ENCODE results near the gene CTIF.

The CTIF gene

GRCh38 chr18:48904091-48904490 lies 365.3 kb downstream of the CTIF start:
- DNase-seq (ENCODE audit: low spot score): no peak

DNA sequence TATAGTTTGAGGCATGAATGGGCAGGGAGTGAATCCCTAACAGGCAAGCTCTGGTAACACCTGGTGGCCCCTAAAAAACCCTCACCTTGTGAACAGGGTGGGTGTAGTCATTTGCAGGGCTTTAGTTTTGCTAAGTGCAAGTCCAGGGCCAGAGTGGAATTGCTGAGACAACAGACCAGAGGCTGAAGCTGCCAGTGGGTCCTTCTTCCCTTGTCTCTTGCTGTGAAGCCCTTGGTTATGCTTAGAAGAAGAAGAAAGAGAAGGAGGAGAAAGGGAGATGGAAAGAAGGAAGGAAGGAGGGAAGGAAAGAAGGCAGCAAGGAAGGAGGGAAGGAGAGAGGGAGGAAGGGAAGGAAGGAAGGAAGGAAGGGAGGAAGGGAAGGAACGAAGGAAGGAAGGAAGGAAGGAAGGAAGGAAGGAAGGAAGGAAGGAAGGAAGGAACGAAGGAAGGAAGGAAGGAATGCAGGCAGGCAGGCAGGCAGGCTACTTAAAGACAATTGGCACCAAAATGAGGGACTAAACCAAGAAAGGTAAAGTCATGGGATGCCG lies 366.1 kb downstream of the CTIF start:
- no peak for DNase-seq (ENCODE audit: low spot score)

DNA sequence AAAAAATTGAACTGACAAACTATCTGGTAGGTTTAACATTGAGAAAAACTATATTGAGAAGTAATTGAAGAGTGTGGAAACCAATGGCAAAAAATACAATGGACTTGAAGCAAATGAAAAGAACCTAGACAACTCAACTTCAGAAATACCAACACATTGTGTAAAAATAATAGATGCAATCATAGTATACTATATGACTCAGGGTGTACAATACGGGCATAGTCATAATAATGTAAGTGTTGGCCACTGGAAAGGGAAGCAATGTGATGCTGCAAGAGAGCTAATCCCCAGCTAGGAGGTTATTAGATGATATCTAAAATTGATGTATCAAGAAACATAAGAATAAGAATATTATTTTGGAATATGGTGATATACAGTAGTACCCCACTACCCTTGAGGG lies 366.7 kb downstream of the CTIF start:
- DNase-seq (ENCODE audit: low spot score): no peak

- no peak for DNase-seq (ENCODE audit: low spot score)
These were observed 370.1 kb downstream of the CTIF start for GRCh38 chr18:48908916-48909315.

DNA sequence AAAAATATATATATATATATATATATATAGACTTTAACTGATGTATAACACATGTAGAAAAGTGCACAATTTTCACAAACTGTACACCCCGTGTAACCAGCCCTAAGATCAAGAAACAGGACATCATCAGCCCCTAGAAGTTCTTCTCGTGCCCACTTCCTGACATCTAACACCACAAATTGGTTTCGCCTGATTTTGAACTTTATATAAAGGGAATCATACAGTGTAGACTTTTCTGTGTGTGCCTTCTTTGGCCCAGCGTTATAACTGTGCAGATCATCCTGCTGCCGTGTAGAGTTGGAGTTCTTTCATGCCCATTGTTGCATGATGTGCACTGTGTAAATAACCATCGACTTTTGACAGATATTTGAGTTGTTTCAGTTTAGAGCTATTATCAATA lies 370.9 kb downstream of the CTIF start:
- no peak for DNase-seq (ENCODE audit: low spot score)

DNA sequence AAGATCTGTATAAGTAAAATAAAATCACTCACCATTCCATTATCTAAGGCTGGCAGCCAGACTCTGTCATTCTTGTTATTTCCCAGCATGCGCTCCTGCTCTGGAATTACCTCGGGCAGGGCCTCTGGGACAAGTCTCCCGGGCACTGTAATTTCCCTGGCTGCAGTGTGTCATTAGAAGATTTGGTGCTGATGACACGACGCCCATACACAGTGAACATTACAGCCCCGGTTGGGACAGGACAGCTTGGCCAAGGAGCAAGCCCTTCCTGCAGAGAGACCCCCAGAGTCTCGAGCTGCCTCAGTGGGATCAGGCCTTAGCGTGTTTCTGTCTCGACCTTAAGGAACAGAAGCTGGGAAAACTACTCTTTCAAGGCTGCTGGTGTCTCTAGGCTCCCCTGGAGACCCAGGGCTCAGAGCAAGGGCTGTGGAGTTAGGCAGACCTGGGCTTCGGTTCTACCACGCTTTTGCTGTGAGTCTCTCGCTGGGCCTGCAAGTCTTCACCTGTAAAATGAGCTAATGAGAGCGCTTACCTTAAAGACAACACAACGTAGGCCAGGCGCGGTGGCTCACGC lies 372.2 kb downstream of the CTIF start:
- DNase-seq (ENCODE audit: low spot score): no peak

Measured in D341Med (cell line).